ENCODE measurements around the gene NPR3.

GRCh38 chr5:32664523-32664922 lies 46.6 kb upstream of the NPR3 start:
- TF ChIP-seq POLR2A (IDR thresholded peaks at IDR 0.05) (no peak), CTCF (IDR thresholded peaks at IDR 0.05) (no peak), POLR2AphosphoS5 (IDR thresholded peaks at IDR 0.05) (no peak)

Measured in sigmoid colon (tissue), 4 donors.